Measurements from ENCODE around the gene CDKN2AIPNL.

DNA sequence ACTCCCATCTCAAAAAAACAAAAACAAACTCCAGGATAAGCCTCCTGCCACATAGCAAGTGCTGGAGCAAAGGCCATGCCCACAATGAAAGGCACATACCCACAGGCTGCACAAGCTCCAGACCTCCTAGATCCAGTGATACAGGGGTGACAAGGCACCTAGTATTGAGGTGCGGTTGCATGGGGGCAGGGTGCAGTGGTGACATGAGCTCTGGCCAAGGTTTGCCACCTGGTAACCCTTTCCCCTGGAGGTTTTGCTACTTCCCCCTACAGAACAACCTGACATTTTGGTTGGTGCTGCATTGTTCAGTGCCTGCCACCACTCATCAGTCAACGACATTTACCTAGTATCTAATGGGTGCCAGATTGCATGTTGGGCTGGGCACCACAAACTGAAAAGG is 14.5 kb downstream of the CDKN2AIPNL start:
- TF ChIP-seq ZSCAN23 (tag by site-specific recombination; IDR thresholded peaks at IDR 0.05) (no peak), REPIN1 (tag by site-specific recombination; IDR thresholded peaks at IDR 0.05; ENCODE audit: low read depth) (no peak), ZNF510 (tag by site-specific recombination; IDR thresholded peaks at IDR 0.05; ENCODE audit: insufficient replicate concordance) (no peak), SP2 (tag by site-specific recombination; IDR thresholded peaks at IDR 0.05) (no peak), HOXA7 (CRISPR knock-in tag; IDR thresholded peaks at IDR 0.05; ENCODE audit: borderline replicate concordance) (no peak), ZNF335 (tag by site-specific recombination; conservative IDR thresholded peaks at IDR 0.05) (no peak), ZFP69B (tag by site-specific recombination; IDR thresholded peaks at IDR 0.05) (no peak), ZNF707 (tag by site-specific recombination; IDR thresholded peaks at IDR 0.05) (no peak), TCF7L2 (IDR thresholded peaks at IDR 0.05; ENCODE audit: borderline replicate concordance, low read depth, low read length) (no peak), ZNF121 (tag by site-specific recombination; IDR thresholded peaks at IDR 0.05) (no peak)
- TF ChIP-seq, protein P1, sequence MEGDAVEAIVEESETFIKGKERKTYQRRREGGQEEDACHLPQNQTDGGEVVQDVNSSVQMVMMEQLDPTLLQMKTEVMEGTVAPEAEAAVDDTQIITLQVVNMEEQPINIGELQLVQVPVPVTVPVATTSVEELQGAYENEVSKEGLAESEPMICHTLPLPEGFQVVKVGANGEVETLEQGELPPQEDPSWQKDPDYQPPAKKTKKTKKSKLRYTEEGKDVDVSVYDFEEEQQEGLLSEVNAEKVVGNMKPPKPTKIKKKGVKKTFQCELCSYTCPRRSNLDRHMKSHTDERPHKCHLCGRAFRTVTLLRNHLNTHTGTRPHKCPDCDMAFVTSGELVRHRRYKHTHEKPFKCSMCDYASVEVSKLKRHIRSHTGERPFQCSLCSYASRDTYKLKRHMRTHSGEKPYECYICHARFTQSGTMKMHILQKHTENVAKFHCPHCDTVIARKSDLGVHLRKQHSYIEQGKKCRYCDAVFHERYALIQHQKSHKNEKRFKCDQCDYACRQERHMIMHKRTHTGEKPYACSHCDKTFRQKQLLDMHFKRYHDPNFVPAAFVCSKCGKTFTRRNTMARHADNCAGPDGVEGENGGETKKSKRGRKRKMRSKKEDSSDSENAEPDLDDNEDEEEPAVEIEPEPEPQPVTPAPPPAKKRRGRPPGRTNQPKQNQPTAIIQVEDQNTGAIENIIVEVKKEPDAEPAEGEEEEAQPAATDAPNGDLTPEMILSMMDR (tag by site-specific recombination; IDR thresholded peaks at IDR 0.05): no peak
- TF ChIP-seq, protein P2, sequence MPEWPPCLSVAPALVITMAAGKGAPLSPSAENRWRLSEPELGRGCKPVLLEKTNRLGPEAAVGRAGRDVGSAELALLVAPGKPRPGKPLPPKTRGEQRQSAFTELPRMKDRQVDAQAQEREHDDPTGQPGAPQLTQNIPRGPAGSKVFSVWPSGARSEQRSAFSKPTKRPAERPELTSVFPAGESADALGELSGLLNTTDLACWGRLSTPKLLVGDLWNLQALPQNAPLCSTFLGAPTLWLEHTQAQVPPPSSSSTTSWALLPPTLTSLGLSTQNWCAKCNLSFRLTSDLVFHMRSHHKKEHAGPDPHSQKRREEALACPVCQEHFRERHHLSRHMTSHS (tag by site-specific recombination; IDR thresholded peaks at IDR 0.05): no peak
- TF ChIP-seq, protein P3, sequence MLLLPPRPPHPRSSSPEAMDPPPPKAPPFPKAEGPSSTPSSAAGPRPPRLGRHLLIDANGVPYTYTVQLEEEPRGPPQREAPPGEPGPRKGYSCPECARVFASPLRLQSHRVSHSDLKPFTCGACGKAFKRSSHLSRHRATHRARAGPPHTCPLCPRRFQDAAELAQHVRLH (tag by site-specific recombination; IDR thresholded peaks at IDR 0.05): no peak

All from HEK293 (cell line).